GM12892 (cell line): ENCODE results near the gene ANKS1B.
"Not testable (repeated sequence)": the region's sequence is repeated elsewhere in the genome, so short reads cannot be mapped to it uniquely, and the experiment has no call there.

Experiments
- DNase-seq: peaks from one replicate; pipeline ENCODE4 v3.0.0; 2011; ENCODE audit not compliant: insufficient read length
- FAIRE-seq: peaks from 2 replicates; lab custom pipeline; 2011; peaks lifted over from hg19 to GRCh38; lab: Jason Lieb, UNC
- POLR2A ChIP-seq: IDR thresholded peaks from 2 replicates; pipeline ENCODE4 v1.6.1; 2011; ENCODE audit warnings: low read depth, low read length, control low read depth
- POLR2AphosphoS5 ChIP-seq: IDR thresholded peaks from 2 replicates; pipeline ENCODE4 v1.6.1; 2011; ENCODE audit warnings: low read depth, low read length, control low read depth
- TAF1 ChIP-seq: IDR thresholded peaks from 2 replicates; pipeline ENCODE4 v1.6.1; 2011; ENCODE audit warnings: low read depth, mild to moderate bottlenecking, control low read depth, low read length, borderline replicate concordance

Gene ANKS1B

DNA sequence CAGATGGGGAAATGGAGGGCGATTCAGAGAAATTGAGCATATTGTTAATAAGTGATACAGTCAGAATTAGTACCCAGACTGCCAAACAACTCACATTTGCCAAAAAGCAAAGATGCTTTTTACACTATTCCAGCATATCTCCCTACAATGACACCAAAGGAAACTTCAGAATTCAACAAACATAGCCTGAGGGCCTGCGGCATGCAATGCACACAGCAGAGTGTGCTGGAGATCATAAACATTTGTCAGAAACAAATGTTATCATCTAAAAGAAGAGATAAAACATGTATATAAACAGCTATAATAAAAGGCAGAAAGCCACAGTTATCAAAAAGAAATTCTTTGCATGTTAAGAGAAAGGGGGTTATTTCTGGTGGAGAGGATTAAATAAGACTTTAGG is 357.3 kb downstream of the ANKS1B start:
- DNase-seq (no peak), FAIRE-seq (no peak)
- no peak for TF ChIP-seq POLR2AphosphoS5
- no peak for TF ChIP-seq TAF1
- no peak for TF ChIP-seq POLR2A

DNA sequence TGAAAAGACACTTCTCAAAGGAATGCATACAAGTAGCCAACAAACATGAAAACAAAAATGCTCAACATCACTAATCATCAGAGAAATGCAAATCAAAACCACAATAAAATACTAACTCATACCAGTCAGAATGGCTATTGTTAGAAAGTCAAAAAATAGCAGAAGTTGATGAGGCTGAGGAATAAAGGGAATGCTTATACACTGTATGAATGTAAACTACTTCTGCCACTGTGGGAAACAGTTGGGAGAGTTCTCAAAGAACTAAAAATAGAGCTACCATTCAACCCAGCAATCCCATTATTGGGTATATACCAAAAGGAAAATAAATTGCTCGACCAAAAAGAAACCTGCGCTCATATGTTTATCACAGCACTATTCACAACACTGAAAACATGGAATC is 360.1 kb downstream of the ANKS1B start:
- not testable (repeated sequence) for DNase-seq
- peak; percentile 79 for FAIRE-seq

DNA sequence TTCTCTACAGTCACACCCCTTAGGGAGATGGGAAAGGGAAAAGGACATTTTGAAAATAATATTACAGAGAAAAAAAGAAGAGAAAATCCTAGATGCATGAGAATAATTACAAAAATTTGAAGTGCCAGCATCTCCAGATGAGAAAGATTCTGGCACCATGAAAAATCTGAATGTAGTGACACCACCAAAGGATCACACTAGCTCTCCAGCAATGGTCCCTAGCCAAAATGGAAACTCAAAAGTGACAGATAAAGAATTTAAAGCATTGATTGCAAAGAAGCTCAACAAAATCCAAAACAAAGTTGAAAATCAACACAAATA is 364.6 kb downstream of the ANKS1B start:
- no peak for DNase-seq
- TF ChIP-seq TAF1 (no peak), POLR2A (no peak), POLR2AphosphoS5 (no peak)
- no peak for FAIRE-seq

DNA sequence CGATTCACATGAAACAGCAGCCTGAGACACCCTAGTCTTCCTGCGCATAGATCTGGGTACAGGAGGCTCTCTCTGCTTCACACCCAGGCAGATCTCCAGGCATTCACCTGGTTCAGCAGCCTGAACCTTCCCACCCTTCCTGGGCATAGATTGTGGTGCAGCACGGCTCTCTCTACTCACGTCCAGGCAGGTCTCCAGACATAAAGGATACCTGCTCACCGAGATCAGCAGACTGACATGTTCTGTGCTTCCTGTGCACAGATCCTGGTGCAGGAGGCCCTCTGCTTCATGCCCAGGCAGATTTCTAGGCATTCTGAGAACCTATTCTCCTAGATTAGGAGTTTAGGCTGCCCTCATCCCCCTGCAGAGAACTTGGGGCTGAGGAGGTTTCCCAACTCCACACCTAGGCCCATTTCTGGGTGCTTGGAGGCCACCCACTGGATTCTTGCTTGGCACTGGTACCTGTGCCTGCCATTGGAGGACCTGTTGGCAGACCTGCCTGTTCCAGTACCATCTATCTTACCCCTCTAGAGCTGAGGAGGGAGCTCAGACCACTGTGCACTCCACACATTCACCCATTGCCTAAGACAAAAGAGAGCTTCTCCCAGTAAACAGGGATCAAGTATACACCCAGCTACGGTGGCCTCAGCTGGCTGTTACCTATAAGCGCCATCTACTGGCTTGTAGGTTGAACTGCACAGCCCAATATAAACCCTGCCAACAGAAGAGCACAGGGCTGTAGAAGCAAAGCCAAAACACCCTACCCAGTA is 365.2 kb downstream of the ANKS1B start:
- DNase-seq: no peak
- peak; percentile 83 for FAIRE-seq
- no peak for TF ChIP-seq POLR2AphosphoS5
- no peak for TF ChIP-seq POLR2A
- TF ChIP-seq TAF1: no peak

DNA sequence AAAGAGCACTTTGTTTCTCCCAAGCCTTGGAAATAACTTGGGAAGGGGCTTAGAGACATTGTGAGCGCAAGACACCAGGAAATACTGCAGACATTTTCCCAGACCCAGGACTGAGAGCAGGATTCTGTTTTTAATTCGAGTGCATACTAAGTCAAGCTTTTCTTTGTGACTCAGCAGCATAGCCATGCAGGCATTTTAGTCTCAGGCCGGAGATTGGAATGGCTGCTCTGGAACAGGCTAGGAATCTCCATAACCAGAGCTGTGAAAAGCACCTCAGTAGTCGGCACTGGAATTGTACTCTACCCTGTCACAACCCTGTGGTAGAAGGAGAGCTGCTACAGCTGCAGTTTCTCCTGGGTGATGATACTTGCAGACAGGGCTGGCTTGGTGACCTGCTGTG is 366.1 kb downstream of the ANKS1B start:
- no peak for FAIRE-seq
- DNase-seq: no peak
- no peak for TF ChIP-seq POLR2AphosphoS5
- TF ChIP-seq POLR2A: no peak
- no peak for TF ChIP-seq TAF1

DNA sequence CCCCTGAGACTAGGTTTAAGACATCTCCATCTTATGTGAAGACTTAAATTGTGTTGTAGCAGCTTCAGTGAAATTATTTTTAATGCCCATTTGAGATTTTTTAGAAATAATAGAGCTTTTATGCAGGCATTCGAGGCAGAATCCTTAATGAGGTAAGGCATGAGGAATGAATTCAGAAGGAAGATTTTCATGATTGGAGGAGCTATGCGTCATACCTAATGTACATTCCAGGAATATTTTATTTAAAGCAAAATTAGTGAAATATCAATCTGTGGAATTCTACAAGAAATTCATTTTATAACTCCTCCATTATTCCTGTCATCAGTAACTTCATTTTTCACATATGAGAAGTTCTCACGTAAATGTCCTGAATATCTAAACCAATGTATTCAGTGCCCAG is 373.1 kb downstream of the ANKS1B start:
- no peak for DNase-seq
- TF ChIP-seq POLR2A (no peak), TAF1 (no peak), POLR2AphosphoS5 (no peak)
- FAIRE-seq: no peak

DNA sequence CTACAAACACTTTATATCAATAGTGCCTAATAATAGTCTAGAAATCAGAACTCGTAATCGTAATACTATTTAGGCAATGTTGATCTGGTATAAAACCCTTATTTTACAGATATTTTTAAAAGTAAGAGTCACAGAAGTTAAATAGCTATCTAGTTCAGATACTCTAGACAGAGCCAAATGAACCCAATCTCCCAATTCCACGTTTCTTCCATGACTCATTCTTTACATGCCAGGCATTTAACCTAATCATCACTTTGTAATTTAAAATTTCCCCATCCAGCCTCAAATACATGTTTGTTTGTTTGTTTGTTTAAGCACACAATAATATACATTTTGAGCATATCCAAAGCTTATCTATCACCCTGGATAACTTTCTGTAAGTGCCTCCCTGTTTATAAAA is 373.6 kb downstream of the ANKS1B start:
- no peak for FAIRE-seq
- no peak for DNase-seq
- TF ChIP-seq POLR2AphosphoS5: no peak
- TF ChIP-seq POLR2A: no peak
- TF ChIP-seq TAF1: no peak

DNA sequence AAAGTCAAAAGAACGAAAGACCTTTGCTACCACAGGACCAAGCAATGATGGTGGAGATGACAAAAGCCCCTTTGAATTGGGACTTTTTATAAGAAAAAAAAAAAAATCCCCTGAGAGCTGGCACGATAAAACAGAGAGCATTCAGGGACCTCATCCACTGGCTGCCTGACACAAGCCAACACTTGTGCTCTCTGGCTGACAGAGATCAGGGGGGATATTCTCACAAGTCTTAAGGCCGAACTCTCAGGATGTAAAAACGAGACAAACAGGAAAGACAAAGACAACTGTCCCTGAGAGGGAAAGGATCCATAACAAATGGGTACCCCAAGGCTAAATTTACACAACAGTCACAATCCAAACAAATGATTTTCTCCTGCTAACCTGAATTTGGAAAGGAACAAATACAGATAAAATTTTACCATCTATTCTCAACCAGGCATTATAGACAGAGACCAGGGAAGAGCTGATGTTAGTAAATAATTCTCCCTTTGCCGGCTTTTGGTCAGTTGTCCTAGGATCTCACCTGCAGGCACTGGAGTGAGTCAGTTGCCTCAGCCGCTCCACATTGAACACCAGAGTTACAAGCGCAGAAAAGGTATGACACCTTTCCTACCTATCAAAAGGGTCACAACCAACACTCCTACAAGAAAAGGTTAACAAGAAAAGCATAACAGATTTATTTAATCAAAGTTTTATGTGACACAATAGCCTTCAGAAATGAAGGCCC is 375.1 kb downstream of the ANKS1B start:
- TF ChIP-seq POLR2A (no peak), TAF1 (no peak), POLR2AphosphoS5 (no peak)
- FAIRE-seq: no peak
- no peak for DNase-seq

DNA sequence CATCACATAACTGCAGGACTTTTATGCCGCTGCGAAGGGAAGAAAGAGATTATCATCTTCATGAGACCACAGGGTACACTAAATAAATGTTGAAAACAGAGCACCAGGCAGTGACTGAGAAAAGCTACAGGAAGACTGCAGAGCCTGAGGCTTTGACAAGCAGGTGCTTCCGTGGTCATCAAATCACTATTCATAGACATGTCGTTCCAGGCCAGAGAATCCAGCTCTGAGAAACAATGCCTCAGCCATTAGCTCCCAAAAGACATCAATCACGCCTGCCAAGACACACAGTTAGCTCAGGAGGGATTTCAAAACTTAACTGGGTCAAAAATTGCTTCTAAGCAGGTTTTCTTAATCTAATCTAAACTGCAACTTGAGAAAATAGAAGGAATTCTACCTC is 384.3 kb downstream of the ANKS1B start:
- DNase-seq (no peak), FAIRE-seq (peak; percentile 60)
- no peak for TF ChIP-seq TAF1
- TF ChIP-seq POLR2AphosphoS5: no peak
- no peak for TF ChIP-seq POLR2A

DNA sequence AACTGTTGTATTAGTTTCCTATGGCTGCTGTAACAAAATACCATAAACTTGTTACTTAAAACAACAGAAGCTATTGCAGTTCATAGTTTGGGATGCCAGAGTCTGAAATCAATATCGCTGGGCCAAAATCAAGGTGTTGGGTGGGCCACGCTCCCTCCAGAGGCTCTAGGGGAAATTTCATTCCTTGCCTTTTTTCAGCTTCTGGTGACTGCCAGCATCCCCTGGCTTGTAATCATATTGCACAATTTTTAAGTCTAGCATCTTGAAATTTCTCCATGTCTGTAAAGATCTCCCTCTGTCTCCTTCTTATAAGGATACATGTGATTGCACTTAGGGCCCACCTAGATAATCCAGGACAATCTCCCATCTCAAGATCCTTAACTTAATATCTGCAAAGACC is 386.0 kb downstream of the ANKS1B start:
- FAIRE-seq (no peak), DNase-seq (no peak)
- TF ChIP-seq POLR2A (no peak), TAF1 (no peak), POLR2AphosphoS5 (no peak)

DNA sequence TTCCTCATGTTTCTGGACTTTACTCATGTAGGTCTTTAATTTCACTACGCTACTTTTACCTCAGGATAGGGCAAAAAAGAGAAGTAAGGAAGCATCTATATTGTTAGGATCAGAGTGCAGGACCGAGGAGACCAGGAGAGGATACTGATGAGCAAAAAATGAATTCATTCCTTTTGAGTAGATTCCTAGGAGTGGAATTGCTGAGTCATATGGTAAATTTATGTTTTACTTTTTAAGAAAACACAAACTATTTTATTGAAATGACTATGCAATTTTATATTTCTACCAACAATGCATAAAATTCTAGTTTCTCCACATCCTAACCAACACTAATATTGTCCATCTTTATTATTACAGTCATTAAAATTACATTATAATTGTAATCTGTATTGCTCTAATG is 388.0 kb downstream of the ANKS1B start:
- no peak for FAIRE-seq
- DNase-seq: no peak
- TF ChIP-seq TAF1: no peak
- TF ChIP-seq POLR2A: no peak
- no peak for TF ChIP-seq POLR2AphosphoS5

DNA sequence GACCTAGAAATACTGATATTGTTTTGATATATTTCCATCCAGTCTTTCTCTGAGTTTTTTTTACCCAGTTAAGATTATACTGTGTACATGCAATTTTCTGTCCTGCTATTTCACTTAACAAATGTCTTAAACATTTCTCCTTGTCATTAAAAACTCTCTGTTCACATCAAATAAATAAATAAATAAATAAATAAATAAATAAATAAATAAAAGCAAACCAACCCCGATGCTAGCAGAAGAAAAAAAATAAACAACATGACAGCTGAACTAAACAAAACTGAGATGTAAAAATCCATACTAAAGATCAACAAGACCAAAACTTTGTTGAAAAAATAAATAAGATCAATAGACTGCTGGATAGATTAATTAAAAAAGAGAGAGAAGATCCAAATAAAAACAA is 407.6 kb downstream of the ANKS1B start:
- not testable (repeated sequence) for FAIRE-seq, DNase-seq

DNA sequence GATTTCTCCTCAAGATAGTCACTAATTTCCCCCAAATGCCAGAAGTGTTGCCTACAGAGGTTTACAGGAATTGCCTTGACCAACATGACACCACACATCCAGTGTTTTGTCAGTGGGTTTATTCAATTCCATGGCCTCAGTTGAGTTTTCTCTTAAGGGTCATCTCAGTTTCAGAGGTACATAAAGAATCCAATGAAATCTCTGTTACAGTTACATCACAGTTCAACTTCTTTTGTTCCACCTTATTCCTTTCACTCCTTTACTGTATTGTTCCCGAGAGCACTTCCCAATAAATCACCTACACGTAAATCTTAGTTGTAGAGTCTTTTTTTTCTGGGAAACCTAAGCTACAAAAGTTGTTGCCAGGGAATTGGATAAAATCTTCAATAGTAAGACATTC is 410.8 kb downstream of the ANKS1B start:
- no peak for DNase-seq
- TF ChIP-seq TAF1: no peak
- no peak for TF ChIP-seq POLR2AphosphoS5
- TF ChIP-seq POLR2A: no peak
- FAIRE-seq: no peak
